Large intestine (tissue), 3 donors: ENCODE results near the gene BAG1. TPM values are rescaled to one million over a fixed set of nuclear protein-coding genes. Genes with fewer than 3 reads are reported as not detected.
A peak's percentile ranks its signal among the peaks of the same experiment; 100 is the strongest.

Experiments
- DNase-seq, 2 donors: peaks; one replicate each; pipeline versions ENCODE4 v3.0.0 to v3.0.0-alpha.2; 2013
- H3K27ac ChIP-seq: one replicate; pipeline ENCODE4 v1.5.1; 2013; ENCODE audit warnings: low read length
- H3K27me3 ChIP-seq: 2 replicates; pipeline ENCODE4 v1.6.1; 2013; ENCODE audit warnings: low read length; ENCODE audit not compliant: control insufficient read depth, insufficient read depth
- H3K36me3 ChIP-seq: 2 replicates; pipeline ENCODE4 v1.6.1; 2013; ENCODE audit warnings: low read length; ENCODE audit not compliant: control insufficient read depth, insufficient read depth
- H3K4me1 ChIP-seq: one replicate; pipeline ENCODE4 v1.6.1; 2013; ENCODE audit warnings: low read length; ENCODE audit not compliant: control insufficient read depth, insufficient read depth
- H3K4me3 ChIP-seq: one replicate; pipeline ENCODE4 v1.5.1; 2013; ENCODE audit warnings: low read length
- H3K9me3 ChIP-seq: one replicate; pipeline ENCODE4 v1.6.1; 2013; ENCODE audit warnings: mild to moderate bottlenecking, low read depth, low read length, moderate library complexity; ENCODE audit not compliant: control insufficient read depth
- WGBS: methylation state at CpG from one replicate; pipeline ENCODE4 v1.1.5; 2013; ENCODE audit warnings: low lambda C conversion rate; ENCODE audit not compliant: insufficient coverage; 5-methylcytosine and 5-hydroxymethylcytosine counted together
- polyA plus RNA-seq: library from polyadenylated mRNA; unstranded; fragments of 120-200 nt; gene quantifications from one replicate; pipeline ENCODE4 v1.2.1, GENCODE V29; 2013

Gene BAG1
- polyA plus RNA-seq, 1 donor: 72.9 TPM

DNA sequence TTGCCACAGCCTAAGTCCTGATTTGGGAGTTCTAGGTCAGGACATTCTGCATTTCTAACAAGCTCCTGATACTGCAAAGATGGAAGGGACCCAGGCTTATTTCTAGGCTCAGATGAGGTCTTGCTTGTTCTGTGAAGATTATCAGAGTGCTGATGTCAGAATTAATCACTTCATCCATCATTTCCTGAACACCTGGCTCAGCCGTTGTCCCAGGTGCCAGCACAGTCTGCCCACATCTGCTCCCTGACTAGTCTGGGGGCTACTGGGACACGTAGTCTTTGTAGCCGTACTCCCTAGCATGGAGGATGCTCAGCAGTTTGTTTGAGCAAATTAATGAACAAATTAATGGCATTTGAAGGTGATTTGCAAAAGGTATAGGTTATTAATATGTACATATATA, 42.5 kb downstream of the BAG1 start:
- WGBS: no CpG with 5 or more reads among the region's 3 CpGs
- Histone ChIP-seq H3K36me3 (no peaks in the 10 kb centered on the region), H3K4me1 (no peaks in the 10 kb centered on the region), H3K27me3 (peaks cover 5% of the 10 kb centered on the region), H3K27ac (no peak overlapping the region), H3K9me3 (no peaks in the 10 kb centered on the region), H3K4me3 (no peak overlapping the region)
- DNase-seq: no peak

GRCh38 chr9:33221568-33221884, 43.0 kb downstream of the BAG1 start:
- Histone ChIP-seq H3K27ac (no peak overlapping the region), H3K9me3 (no peaks in the 10 kb centered on the region), H3K4me1 (no peaks in the 10 kb centered on the region), H3K4me3 (no peak overlapping the region), H3K36me3 (no peaks in the 10 kb centered on the region), H3K27me3 (peaks cover 6% of the 10 kb centered on the region)
- no CpG with 5 or more reads among the region's 3 CpGs for WGBS
- DNase-seq: no peak

GRCh38 chr9:33220681-33221567, 43.6 kb downstream of the BAG1 start:
- no peaks in the 10 kb centered on the region for H3K36me3 ChIP-seq
- peaks cover 11% of the 10 kb centered on the region for H3K27me3 ChIP-seq
- H3K27ac ChIP-seq: no peak overlapping the region
- no peak overlapping the region for H3K4me3 ChIP-seq
- H3K9me3 ChIP-seq: no peaks in the 10 kb centered on the region
- no peak for DNase-seq
- 90% methylated on average over 2 of the region's 14 CpGs for WGBS
- no peaks in the 10 kb centered on the region for H3K4me1 ChIP-seq

GRCh38 chr9:33211695-33212393, 52.7 kb downstream of the BAG1 start:
- DNase-seq: peak; percentile 51 to 63
- Histone ChIP-seq H3K4me3 (no peak overlapping the region), H3K27me3 (peaks cover 9% of the 10 kb centered on the region), H3K4me1 (peaks cover 7% of the 10 kb centered on the region), H3K9me3 (no peaks in the 10 kb centered on the region), H3K36me3 (no peaks in the 10 kb centered on the region), H3K27ac (peak overlapping the region; percentile 33)
- 14% methylated on average over 1 of the region's 3 CpGs for WGBS

- no peak for DNase-seq
- peaks cover 2% of the 10 kb centered on the region for H3K27me3 ChIP-seq
- H3K9me3 ChIP-seq: no peaks in the 10 kb centered on the region
- H3K27ac ChIP-seq: no peak overlapping the region
- peaks cover 7% of the 10 kb centered on the region for H3K4me1 ChIP-seq
- no peak overlapping the region for H3K4me3 ChIP-seq
- no CpG with 5 or more reads among the region's 4 CpGs for WGBS
- no peaks in the 10 kb centered on the region for H3K36me3 ChIP-seq
Observed at GRCh38 chr9:33210006-33210715, 54.3 kb downstream of the BAG1 start.

DNA sequence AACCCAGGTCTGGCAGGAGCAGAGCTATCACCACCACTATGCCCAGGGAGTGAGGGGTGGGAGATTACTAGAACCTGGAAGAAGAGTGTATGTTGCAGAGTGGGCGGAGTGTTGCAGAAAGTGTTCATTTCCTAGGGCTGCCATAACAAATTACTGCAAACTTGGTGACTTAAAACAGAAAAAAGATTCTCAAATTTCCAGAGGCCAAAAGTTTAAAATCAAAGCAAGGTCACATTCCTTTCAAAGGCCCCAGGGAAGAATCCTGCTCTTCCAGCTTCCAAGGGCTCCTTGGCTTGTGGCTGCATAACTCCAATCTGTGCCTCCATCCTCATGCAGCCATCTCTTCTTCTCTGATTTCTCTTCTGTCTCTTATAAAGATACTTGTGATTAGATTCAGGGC, 55.1 kb downstream of the BAG1 start:
- peaks cover 2% of the 10 kb centered on the region for H3K27me3 ChIP-seq
- no peak overlapping the region for H3K27ac ChIP-seq
- no peak overlapping the region for H3K4me3 ChIP-seq
- peaks cover 7% of the 10 kb centered on the region for H3K4me1 ChIP-seq
- no peak for DNase-seq
- H3K36me3 ChIP-seq: no peaks in the 10 kb centered on the region
- no CpG with 5 or more reads among the region's 1 CpG for WGBS
- H3K9me3 ChIP-seq: no peaks in the 10 kb centered on the region

DNA sequence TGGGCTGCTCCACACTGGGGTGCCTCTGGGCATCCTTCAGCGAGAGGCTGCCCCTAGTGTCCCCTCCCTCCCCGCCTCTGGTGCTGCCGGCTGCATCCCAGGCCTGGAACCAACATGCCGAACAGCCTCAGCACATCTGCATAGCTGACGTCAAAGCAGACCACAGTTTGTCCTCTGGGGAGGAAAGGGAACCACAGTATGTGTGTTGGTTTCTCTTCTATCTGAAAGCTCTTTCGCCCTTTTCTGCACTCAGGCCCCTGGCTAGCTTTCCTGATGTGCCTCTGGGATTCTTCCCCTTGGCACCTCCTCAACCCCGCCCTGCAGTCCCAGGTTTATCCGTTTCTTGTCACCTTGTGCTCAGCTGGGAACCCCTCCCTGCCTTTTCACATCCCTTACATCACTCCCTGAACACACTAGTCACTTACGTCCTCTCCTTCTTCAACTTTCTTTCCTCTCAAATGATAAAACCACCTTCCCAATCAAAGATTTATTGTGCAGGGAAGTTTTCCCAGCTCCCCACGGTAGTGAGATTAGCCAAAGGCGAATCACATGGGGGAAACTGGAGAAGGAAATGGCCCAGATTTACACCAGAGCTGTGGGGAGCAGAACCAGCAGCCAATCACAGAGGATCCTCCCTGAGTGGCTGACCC, 61.8 kb downstream of the BAG1 start:
- DNase-seq: peak in 1 of 2 donors; percentile 20
- Histone ChIP-seq H3K36me3 (no peaks in the 10 kb centered on the region), H3K4me1 (no peaks in the 10 kb centered on the region), H3K4me3 (no peak overlapping the region), H3K27ac (no peak overlapping the region), H3K9me3 (no peaks in the 10 kb centered on the region), H3K27me3 (peaks cover 7% of the 10 kb centered on the region)
- no CpG with 5 or more reads among the region's 11 CpGs for WGBS

Other genes with a start within 250 kb of the BAG1 start
- 145 TPM for gene DNAJA1, start 239.4 kb downstream of the BAG1 start, polyA plus RNA-seq
- 20.6 TPM for gene SMU1, start 188.0 kb downstream of the BAG1 start, polyA plus RNA-seq
- 120 TPM for gene B4GALT1, start 97.4 kb downstream of the BAG1 start, polyA plus RNA-seq
- 82.4 TPM for gene SPINK4, start 24.5 kb downstream of the BAG1 start, polyA plus RNA-seq
- 82.0 TPM for gene CHMP5, start 341 bp upstream of the BAG1 start, polyA plus RNA-seq
- 33.4 TPM for gene NFX1, start 25.8 kb upstream of the BAG1 start, polyA plus RNA-seq
- gene AQP7, start 137.9 kb upstream of the BAG1 start, polyA plus RNA-seq: 40.9 TPM
- 103 TPM for gene AQP3, start 182.9 kb upstream of the BAG1 start, polyA plus RNA-seq
- 22.2 TPM for gene NOL6, start 209.2 kb upstream of the BAG1 start, polyA plus RNA-seq